ENCODE data around the gene SLC22A23.

DNA sequence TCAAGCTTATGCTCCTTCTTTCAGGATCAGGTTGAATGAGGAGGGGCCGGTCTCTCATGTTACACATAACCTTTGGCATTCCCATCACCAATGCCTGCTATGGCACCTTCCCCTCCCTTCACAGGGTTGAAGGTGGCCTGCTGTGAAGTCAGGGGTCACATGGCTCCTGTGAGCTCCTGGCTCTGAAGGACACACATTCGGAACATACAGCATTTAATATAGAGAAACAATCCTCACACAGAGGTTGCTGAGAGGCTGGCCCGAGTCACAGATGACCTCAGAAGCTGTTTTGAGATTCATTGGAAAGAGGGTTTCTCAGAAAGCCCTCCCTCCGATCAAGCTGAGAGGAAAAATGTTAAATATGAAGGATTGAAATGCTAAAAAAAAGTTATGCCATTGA is 116.0 kb downstream of the SLC22A23 start:
- TF ChIP-seq, protein P1, sequence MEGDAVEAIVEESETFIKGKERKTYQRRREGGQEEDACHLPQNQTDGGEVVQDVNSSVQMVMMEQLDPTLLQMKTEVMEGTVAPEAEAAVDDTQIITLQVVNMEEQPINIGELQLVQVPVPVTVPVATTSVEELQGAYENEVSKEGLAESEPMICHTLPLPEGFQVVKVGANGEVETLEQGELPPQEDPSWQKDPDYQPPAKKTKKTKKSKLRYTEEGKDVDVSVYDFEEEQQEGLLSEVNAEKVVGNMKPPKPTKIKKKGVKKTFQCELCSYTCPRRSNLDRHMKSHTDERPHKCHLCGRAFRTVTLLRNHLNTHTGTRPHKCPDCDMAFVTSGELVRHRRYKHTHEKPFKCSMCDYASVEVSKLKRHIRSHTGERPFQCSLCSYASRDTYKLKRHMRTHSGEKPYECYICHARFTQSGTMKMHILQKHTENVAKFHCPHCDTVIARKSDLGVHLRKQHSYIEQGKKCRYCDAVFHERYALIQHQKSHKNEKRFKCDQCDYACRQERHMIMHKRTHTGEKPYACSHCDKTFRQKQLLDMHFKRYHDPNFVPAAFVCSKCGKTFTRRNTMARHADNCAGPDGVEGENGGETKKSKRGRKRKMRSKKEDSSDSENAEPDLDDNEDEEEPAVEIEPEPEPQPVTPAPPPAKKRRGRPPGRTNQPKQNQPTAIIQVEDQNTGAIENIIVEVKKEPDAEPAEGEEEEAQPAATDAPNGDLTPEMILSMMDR (IDR thresholded peaks at IDR 0.05), result no peak
- TF ChIP-seq ZFX (IDR thresholded peaks at IDR 0.05; ENCODE audit: borderline replicate concordance), result no peak

Measured in 22Rv1 (cell line).